22Rv1 (cell line): ENCODE data around the gene SLC24A4.

ENCODE experiments used
- ZFX ChIP-seq: fragments of 450-650 bp; IDR thresholded peaks from 2 replicates; pipeline ENCODE4 v1.6.1; 2017; ENCODE audit warnings: antibody characterized with exemption, borderline replicate concordance
- TF ChIP-seq, protein P1 (sequence below): fragments of 450-650 bp; IDR thresholded peaks from 2 replicates; pipeline ENCODE4 v1.5.1; 2017; ENCODE audit warnings: mild to moderate bottlenecking

DNA sequence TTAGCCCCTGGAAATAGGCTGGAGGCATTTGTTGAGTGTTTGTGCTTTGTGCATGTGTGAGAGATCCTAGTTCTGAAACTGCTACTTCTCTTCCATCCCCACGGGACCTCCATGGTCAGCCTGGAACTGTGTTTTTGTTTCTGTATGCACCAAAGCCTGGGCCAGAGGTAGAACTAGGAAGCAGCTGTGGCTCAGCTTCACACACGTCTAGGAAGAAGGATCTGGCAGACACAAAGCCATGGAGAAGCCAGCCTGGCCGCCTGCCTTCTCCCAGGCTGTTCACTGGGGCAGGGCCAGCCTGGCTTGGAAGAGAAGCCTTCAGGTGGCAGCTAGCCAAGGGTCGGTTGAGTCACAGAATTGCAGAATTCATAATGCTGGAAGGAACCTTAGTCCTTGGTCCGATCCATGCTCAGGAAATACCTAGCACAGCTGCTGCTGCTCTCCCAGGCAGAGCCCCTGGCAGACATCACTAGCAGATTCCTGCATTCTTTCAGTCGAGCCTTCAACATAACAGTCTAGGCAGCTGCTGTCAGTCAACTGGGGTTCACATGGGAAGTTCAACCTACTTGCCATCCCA is 217.6 kb downstream of the SLC24A4 start:
- TF ChIP-seq, protein P1, sequence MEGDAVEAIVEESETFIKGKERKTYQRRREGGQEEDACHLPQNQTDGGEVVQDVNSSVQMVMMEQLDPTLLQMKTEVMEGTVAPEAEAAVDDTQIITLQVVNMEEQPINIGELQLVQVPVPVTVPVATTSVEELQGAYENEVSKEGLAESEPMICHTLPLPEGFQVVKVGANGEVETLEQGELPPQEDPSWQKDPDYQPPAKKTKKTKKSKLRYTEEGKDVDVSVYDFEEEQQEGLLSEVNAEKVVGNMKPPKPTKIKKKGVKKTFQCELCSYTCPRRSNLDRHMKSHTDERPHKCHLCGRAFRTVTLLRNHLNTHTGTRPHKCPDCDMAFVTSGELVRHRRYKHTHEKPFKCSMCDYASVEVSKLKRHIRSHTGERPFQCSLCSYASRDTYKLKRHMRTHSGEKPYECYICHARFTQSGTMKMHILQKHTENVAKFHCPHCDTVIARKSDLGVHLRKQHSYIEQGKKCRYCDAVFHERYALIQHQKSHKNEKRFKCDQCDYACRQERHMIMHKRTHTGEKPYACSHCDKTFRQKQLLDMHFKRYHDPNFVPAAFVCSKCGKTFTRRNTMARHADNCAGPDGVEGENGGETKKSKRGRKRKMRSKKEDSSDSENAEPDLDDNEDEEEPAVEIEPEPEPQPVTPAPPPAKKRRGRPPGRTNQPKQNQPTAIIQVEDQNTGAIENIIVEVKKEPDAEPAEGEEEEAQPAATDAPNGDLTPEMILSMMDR: no peak
- no peak for TF ChIP-seq ZFX
